Vagina (tissue), 2 donors: ENCODE measurements around the gene FBXW9.

Source experiments
- CTCF ChIP-seq, 3 experiments: fragments of 450-650 bp in 2 of 3; fragments of 200-600 bp in 1 of 3; sonication (generic) in 1 of 3; IDR thresholded peaks; one replicate each; pipeline ENCODE4 v1.5.1; 2017 to 2019; ENCODE audit warnings: antibody characterized with exemption in 3 of 3, mild to moderate bottlenecking in 2 of 3, moderate library complexity in 2 of 3
- POLR2A ChIP-seq, 2 donors: fragments of 450-650 bp; IDR thresholded peaks; one replicate each; pipeline ENCODE4 v1.6.1; 2017; ENCODE audit warnings: antibody characterized with exemption in 2 of 2, mild to moderate bottlenecking in 2 of 2, moderate library complexity in 2 of 2
- POLR2AphosphoS5 ChIP-seq, 2 donors: sonication (generic); formaldehyde crosslinking; IDR thresholded peaks; one replicate each; pipeline ENCODE4 v1.9.0; 2017; ENCODE audit warnings: antibody characterized with exemption in 2 of 2, mild to moderate bottlenecking in 2 of 2, low read depth in 1 of 2; ENCODE audit not compliant: insufficient read depth in 1 of 2

- TF ChIP-seq CTCF (IDR thresholded peaks at IDR 0.05) = no peak
- TF ChIP-seq POLR2A (IDR thresholded peaks at IDR 0.05) = no peak
- TF ChIP-seq POLR2AphosphoS5 (IDR thresholded peaks at IDR 0.05; ENCODE audit: insufficient read depth in 1 of 2, low read depth in 1 of 2) = no peak
These were observed 31.5 kb upstream of the FBXW9 start for GRCh38 chr19:12727745-12728433.
